Activated CD8-positive, alpha-beta memory T cell treated with anti-CD3 and anti-CD28 coated beads for 1 hour (primary cell): ENCODE measurements around the gene ASF1B.
"Not testable (repeated sequence)": the region's sequence is repeated elsewhere in the genome, so short reads cannot be mapped to it uniquely, and the experiment has no call there.

Experiments
- DNase-seq, 2 donors: peaks; one replicate each; pipeline ENCODE4 v3.0.0-alpha.2; 2020; ENCODE audit warnings: low read depth in 1 of 2; ENCODE audit errors: extremely low read depth in 1 of 2

The ASF1B gene

GRCh38 chr19:14160017-14160703 lies 23.8 kb upstream of the ASF1B start:
- no peak for DNase-seq

GRCh38 chr19:14159059-14159458 lies 22.7 kb upstream of the ASF1B start:
- DNase-seq: no peak

GRCh38 chr19:14158276-14159023 lies 22.1 kb upstream of the ASF1B start:
- no peak for DNase-seq

GRCh38 chr19:14156971-14157717 lies 20.8 kb upstream of the ASF1B start:
- no peak for DNase-seq

- DNase-seq: no peak
Measured at GRCh38 chr19:14156122-14156521, 19.7 kb upstream of the ASF1B start.

GRCh38 chr19:14155371-14155770 lies 19.0 kb upstream of the ASF1B start:
- no peak for DNase-seq

GRCh38 chr19:14152713-14153112 lies 16.3 kb upstream of the ASF1B start:
- no peak for DNase-seq

- DNase-seq: no peak
Measured at GRCh38 chr19:14150770-14151661, 14.6 kb upstream of the ASF1B start.

- DNase-seq: no peak
Measured at GRCh38 chr19:14150041-14150769, 13.8 kb upstream of the ASF1B start.

- DNase-seq: peak in 1 of 2 donors; percentile 35
Measured at GRCh38 chr19:14149509-14149994, 13.2 kb upstream of the ASF1B start.

- no peak for DNase-seq
Measured at GRCh38 chr19:14148751-14149410, 12.5 kb upstream of the ASF1B start.

- peak in 1 of 2 donors; percentile 39 for DNase-seq
Measured at GRCh38 chr19:14147797-14148605, 11.6 kb upstream of the ASF1B start.

GRCh38 chr19:14146789-14147216 lies 10.4 kb upstream of the ASF1B start:
- no peak for DNase-seq

- not testable (repeated sequence) for DNase-seq
Measured at GRCh38 chr19:14146169-14146568, 9.8 kb upstream of the ASF1B start.

- no peak for DNase-seq
Measured at GRCh38 chr19:14145381-14145780, 9.0 kb upstream of the ASF1B start.

- DNase-seq: no peak
Measured at GRCh38 chr19:14142262-14143190, 6.1 kb upstream of the ASF1B start.

- no peak for DNase-seq
Measured at GRCh38 chr19:14141041-14141440, 4.7 kb upstream of the ASF1B start.
